ENCODE measurements around the gene SEPSECS. TPM values are rescaled to one million over a fixed set of nuclear protein-coding genes. Genes with fewer than 3 reads are reported as not detected.

SEPSECS gene
- total RNA-seq, 1 donor from 2014 or later, result 4.7 TPM

DNA sequence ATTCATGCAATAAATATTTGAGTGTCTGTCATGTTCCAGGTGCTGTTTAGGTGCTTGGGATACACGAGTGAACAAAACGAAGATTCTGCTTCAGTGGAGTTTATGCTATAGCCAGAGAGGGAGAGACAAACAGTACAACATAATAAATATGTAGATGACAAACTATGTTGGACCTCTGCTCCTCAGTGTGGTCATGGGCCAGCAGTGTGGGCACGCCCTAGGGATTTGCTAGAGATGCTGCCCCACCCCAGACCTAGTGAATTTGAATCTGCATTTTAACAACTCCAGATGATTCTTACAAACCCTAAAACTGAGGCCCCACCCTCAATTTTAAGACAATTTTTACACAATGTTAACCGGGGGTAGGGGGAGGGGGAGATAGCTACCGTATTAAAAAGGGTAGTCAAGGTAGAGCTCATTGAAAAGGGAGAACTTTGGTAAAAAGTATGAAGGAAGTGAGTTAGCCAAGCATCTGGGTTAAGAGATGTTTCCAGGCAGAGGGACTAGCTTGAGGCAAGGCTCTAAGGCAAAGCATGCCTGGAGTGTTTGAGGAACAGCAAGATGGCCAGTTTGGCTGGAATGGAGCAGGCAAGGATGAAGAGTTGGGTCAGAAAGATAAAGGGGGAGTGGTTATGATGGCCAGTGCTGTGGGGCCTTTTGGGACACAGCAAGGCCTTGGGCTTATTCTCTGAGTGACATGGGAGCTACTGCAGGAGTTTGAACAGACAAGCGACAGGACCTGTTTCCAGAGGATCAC, 42.4 kb downstream of the SEPSECS start:
- no peak for DNase-seq (ENCODE audit: low read depth)
- Histone ChIP-seq H3K27me3 (ENCODE audit: control insufficient read depth, insufficient read depth, low read length) (no peaks in the 10 kb centered on the region), H3K36me3 (ENCODE audit: control insufficient read depth, insufficient read depth, low read length) (no peaks in the 10 kb centered on the region), H3K4me3 (ENCODE audit: low read depth, low read length) (no peak overlapping the region)
- TF ChIP-seq, protein P1, sequence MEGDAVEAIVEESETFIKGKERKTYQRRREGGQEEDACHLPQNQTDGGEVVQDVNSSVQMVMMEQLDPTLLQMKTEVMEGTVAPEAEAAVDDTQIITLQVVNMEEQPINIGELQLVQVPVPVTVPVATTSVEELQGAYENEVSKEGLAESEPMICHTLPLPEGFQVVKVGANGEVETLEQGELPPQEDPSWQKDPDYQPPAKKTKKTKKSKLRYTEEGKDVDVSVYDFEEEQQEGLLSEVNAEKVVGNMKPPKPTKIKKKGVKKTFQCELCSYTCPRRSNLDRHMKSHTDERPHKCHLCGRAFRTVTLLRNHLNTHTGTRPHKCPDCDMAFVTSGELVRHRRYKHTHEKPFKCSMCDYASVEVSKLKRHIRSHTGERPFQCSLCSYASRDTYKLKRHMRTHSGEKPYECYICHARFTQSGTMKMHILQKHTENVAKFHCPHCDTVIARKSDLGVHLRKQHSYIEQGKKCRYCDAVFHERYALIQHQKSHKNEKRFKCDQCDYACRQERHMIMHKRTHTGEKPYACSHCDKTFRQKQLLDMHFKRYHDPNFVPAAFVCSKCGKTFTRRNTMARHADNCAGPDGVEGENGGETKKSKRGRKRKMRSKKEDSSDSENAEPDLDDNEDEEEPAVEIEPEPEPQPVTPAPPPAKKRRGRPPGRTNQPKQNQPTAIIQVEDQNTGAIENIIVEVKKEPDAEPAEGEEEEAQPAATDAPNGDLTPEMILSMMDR (IDR thresholded peaks at IDR 0.05; ENCODE audit: insufficient read depth, low read length, poor library complexity, severe bottlenecking), result no peak

DNA sequence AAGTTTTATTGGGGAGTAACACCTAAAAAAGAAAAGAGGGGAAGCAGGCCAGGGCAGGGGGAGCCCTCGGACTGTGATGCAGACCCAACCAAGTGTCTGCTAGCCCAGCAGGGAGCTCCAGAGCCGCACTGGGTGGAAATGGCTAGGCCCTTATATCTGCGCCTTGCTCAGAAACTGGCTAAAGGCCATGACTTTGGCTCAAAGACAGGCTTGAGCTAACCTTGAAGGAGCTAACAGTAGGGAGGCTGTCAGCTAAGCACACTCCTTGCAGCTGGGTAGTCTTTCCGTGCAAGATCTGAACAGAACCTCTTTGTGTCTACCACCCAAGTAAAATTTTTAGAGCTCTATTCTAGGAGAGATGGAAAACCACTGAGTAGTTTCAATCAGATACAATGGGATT, 43.0 kb downstream of the SEPSECS start:
- Histone ChIP-seq H3K4me3 (ENCODE audit: low read depth, low read length) (no peak overlapping the region), H3K27me3 (ENCODE audit: control insufficient read depth, insufficient read depth, low read length) (no peaks in the 10 kb centered on the region), H3K36me3 (ENCODE audit: control insufficient read depth, insufficient read depth, low read length) (no peaks in the 10 kb centered on the region)
- TF ChIP-seq, protein P1 (IDR thresholded peaks at IDR 0.05; ENCODE audit: insufficient read depth, low read length, poor library complexity, severe bottlenecking), result no peak
- DNase-seq (ENCODE audit: low read depth), result no peak

DNA sequence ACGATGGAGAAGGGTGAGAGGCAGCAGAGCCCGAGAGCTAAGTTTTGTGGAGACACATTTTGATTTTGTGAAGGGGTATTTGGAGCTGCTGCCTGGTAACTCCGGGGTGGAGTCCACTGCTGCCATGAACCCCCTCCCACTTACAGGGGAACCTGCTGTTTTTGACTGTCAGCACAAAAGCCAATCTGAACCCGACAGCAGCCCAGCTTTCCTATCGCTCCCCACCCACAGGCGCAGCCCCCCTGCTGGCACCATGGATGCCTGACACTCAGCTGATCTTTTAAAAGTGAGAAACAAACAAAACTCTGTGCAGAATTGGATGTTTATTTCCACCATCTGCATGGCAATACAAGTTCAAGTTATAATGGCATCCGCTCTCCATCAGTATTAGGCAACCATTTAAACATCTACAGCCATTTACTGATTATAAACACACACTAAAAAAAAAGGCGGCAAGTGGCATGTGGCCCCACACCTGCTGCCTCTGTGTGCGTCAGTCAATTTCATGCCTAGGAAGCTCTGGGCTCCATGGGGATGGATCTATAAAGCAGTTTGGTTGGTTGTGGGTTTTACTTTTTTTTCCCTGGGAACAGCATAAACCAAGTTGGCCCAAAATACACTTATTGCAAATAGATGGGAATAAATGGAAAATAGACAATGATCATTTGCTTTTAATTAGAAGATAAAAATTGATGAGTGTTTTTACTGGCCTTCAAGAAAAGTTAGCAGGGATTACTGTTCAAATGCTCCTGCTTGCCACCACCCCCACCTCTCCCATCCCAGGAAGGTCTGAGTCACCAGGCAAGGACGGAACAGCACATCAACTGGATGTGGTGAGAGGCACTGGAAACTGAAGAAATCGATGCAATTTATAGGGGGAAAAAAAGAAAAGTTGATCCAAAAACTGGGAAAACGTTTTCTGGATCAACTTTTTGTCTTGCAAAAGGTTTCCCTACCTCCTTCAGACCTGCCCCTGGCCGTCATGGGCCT, 46.0 kb downstream of the SEPSECS start:
- no peak overlapping the region for H3K4me3 ChIP-seq (ENCODE audit: low read depth, low read length)
- no peaks in the 10 kb centered on the region for H3K27me3 ChIP-seq (ENCODE audit: control insufficient read depth, insufficient read depth, low read length)
- TF ChIP-seq, protein P1 (IDR thresholded peaks at IDR 0.05; ENCODE audit: insufficient read depth, low read length, poor library complexity, severe bottlenecking), result no peak
- no peaks in the 10 kb centered on the region for H3K36me3 ChIP-seq (ENCODE audit: control insufficient read depth, insufficient read depth, low read length)
- DNase-seq (ENCODE audit: low read depth), result peak; percentile 25

DNA sequence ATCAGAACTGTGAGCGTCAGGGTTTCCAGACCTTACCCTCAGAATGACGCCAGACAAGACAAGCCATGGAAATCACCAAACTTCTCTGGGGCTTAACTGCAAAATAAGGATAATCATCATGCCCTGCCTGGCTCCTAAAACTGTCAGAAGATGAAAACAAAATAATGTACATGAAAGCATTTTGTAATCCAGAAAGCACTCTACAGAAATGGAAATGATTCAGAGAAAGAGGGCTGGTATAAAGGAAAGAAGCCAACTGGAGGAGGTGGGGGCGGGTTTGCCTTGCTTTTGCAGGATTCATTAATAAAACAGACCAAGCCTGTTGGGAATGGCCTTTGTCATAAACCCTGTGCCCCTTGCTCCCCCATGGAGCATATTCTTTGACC, 47.3 kb downstream of the SEPSECS start:
- DNase-seq (ENCODE audit: low read depth), result no peak
- Histone ChIP-seq H3K27me3 (ENCODE audit: control insufficient read depth, insufficient read depth, low read length) (no peaks in the 10 kb centered on the region), H3K4me3 (ENCODE audit: low read depth, low read length) (no peak overlapping the region), H3K36me3 (ENCODE audit: control insufficient read depth, insufficient read depth, low read length) (no peaks in the 10 kb centered on the region)
- TF ChIP-seq, protein P1 (IDR thresholded peaks at IDR 0.05; ENCODE audit: insufficient read depth, low read length, poor library complexity, severe bottlenecking), result no peak

DNA sequence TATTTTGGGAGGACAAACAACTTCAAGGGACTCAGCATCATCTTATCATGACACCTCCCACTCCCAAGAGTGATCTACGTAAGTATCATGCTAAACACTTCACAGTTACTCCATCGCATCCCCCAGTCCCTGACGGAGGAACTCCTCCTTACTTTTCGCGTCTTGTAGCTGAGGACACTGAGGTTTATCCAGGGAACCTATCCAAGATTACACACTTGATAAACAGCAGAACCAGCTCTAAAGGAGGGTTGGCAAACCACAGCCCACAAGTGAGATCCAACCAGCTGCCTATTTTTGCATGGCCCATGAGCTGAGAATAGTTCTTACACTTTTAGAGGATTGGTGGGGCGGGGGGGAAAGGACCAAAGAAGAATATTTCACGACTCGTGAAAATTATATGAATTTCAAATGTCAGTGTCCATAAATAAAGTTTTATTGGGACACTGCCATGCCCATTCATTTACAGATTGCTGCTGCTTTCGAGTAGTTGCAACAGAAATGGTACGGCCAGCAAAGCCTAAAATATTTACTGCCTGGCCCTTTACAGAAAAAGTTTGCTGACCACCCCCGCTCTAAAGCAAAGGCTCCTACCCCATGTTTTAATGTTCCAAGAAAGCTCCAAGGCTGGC, 47.8 kb downstream of the SEPSECS start:
- Histone ChIP-seq H3K36me3 (ENCODE audit: control insufficient read depth, insufficient read depth, low read length) (no peaks in the 10 kb centered on the region), H3K4me3 (ENCODE audit: low read depth, low read length) (no peak overlapping the region), H3K27me3 (ENCODE audit: control insufficient read depth, insufficient read depth, low read length) (no peaks in the 10 kb centered on the region)
- TF ChIP-seq, protein P1 (IDR thresholded peaks at IDR 0.05; ENCODE audit: insufficient read depth, low read length, poor library complexity, severe bottlenecking), result no peak
- no peak for DNase-seq (ENCODE audit: low read depth)
